ENCODE data around the gene VEGFA.

The VEGFA gene

GRCh38 chr6:43772681-43773049 is 2.7 kb downstream of the VEGFA start:
- DNase-seq (peak; percentile 30), ATAC-seq (no peak)

- peak; percentile 50 for ATAC-seq
- DNase-seq: peak; percentile 76
Measured at GRCh38 chr6:43773050-43773979, 3.3 kb downstream of the VEGFA start.

GRCh38 chr6:43773980-43774775 is 4.2 kb downstream of the VEGFA start:
- ATAC-seq (no peak), DNase-seq (no peak)

- peak; percentile 76 for DNase-seq
Measured at GRCh38 chr6:43774776-43775534, 4.9 kb downstream of the VEGFA start.

GRCh38 chr6:43775535-43775885 is 5.5 kb downstream of the VEGFA start:
- ATAC-seq (no peak), DNase-seq (no peak)

More at GRCh38 chr6:43774776-43775534, 4.9 kb downstream of the VEGFA start:
- peak; percentile 17 for ATAC-seq

- no peak for DNase-seq
- no peak for ATAC-seq
Measured at GRCh38 chr6:43776115-43776798, 6.2 kb downstream of the VEGFA start.

GRCh38 chr6:43776799-43777776 is 7.1 kb downstream of the VEGFA start:
- DNase-seq (no peak), ATAC-seq (no peak)

- ATAC-seq (no peak), DNase-seq (no peak)
Measured at GRCh38 chr6:43778131-43778855, 8.3 kb downstream of the VEGFA start.

GRCh38 chr6:43778976-43779851 is 9.2 kb downstream of the VEGFA start:
- no peak for DNase-seq
- no peak for ATAC-seq

GRCh38 chr6:43779852-43780236 is 9.8 kb downstream of the VEGFA start:
- no peak for DNase-seq
- no peak for ATAC-seq

- ATAC-seq: no peak
- no peak for DNase-seq
Measured at GRCh38 chr6:43780293-43780692, 10.3 kb downstream of the VEGFA start.

- no peak for ATAC-seq
- no peak for DNase-seq
Measured at GRCh38 chr6:43780941-43781928, 11.2 kb downstream of the VEGFA start.

GRCh38 chr6:43781941-43782704 is 12.1 kb downstream of the VEGFA start:
- no peak for ATAC-seq
- no peak for DNase-seq

- no peak for ATAC-seq
- no peak for DNase-seq
Measured at GRCh38 chr6:43782764-43783513, 12.9 kb downstream of the VEGFA start.

GRCh38 chr6:43784049-43784855 is 14.2 kb downstream of the VEGFA start:
- DNase-seq (no peak), ATAC-seq (no peak)

Data from stimulated activated naive CD8-positive, alpha-beta T cell treated with anti-CD3 and anti-CD28 coated beads, Interleukin-15, Interleukin-2, amounts not matched to agents 100 U/mL and 50 U/mL, for 24 hours (primary cell).